LNCAP (cell line): ENCODE data around the gene ALAS2.

Source experiments
- TF ChIP-seq, protein P1 (sequence below): fragments of 450-650 bp; IDR thresholded peaks from 2 replicates; pipeline ENCODE4 v1.5.1; 2017; ENCODE audit warnings: mild to moderate bottlenecking

ALAS2 gene

GRCh38 chrX:55039471-55039870, 8.7 kb upstream of the ALAS2 start:
- TF ChIP-seq, protein P1, sequence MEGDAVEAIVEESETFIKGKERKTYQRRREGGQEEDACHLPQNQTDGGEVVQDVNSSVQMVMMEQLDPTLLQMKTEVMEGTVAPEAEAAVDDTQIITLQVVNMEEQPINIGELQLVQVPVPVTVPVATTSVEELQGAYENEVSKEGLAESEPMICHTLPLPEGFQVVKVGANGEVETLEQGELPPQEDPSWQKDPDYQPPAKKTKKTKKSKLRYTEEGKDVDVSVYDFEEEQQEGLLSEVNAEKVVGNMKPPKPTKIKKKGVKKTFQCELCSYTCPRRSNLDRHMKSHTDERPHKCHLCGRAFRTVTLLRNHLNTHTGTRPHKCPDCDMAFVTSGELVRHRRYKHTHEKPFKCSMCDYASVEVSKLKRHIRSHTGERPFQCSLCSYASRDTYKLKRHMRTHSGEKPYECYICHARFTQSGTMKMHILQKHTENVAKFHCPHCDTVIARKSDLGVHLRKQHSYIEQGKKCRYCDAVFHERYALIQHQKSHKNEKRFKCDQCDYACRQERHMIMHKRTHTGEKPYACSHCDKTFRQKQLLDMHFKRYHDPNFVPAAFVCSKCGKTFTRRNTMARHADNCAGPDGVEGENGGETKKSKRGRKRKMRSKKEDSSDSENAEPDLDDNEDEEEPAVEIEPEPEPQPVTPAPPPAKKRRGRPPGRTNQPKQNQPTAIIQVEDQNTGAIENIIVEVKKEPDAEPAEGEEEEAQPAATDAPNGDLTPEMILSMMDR, result no peak

- TF ChIP-seq, protein P1, result no peak
Observed at GRCh38 chrX:55033429-55033828, 2.7 kb upstream of the ALAS2 start.

DNA sequence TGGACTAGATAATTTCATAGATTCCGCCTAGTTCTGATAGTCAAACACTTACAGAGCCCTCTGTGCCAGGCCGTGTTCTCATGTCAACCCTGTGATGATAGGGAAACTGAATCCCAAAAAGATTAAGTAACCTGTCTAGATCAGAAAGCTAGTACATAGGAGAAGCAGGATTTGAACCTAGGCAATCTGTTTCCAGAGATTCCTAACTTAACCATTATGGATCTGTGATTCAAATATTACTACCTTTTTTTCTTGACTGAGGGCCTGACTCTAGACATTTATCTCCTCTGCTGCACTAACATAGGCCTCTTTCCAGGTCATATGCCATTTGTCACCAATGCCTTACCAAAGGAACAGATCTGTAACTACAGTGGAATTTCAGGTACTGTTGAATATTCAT, 1.5 kb downstream of the ALAS2 start:
- TF ChIP-seq, protein P1, result no peak

- TF ChIP-seq, protein P1, result no peak
Observed at GRCh38 chrX:55028611-55029010, 2.2 kb downstream of the ALAS2 start.

DNA sequence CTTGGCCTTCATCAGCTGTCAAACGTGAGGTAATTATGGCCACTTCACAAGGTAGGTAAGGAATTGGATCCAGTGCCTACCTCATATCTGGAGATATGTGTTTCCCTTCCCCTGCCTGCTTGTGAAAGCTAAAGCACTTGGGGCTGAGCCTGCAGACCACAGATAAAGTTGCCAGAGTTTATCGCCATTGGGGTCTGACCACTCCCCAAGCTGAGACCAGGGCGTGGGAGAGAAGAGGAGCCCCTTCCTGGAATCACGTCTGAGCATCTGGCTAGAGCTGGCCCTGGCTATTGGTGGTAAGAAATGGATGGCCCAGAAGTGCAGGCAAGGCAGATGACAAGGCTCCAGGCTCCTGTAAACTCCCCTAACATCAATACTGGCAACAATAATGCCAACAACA, 2.7 kb downstream of the ALAS2 start:
- TF ChIP-seq, protein P1, result no peak

DNA sequence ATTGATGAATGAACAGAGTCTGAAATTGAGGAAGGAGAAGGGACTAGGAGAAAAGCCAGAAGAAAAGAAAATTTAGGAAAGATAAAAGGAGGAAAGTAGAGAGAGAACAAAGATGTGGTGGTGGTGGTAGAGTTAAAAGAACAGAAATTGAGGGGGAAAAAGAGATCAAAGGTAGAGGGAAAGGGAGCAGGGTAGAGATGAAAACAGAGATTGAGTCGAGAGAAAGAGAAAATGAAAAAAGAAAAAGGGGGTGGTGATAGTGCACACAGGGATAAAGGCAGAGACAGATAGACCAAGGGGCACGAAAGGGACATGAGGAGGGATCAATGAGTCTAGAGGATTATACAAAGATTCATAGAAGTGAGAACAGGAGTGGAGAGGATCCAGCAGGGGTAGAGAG, 3.9 kb downstream of the ALAS2 start:
- TF ChIP-seq, protein P1, result no peak

DNA sequence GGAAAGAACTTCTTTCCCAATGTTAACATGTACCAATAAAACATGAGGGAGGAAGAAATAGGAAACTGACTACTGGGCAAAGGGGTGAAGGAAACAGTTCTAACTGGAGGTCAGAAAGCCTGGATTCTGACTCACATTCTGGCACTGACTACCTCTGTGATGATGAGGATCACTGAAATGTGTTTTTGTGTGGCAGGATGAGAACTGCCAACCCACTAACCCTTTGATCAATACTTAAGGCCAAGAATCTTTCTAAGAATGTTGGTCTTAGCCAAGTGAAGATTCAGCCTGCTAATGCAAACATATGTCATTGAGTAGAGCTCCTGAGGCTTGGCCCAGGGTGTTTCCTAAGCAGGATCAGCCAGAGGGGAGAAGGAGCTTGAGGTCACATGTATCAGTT, 4.6 kb downstream of the ALAS2 start:
- TF ChIP-seq, protein P1, result no peak

- TF ChIP-seq, protein P1, result no peak
Observed at GRCh38 chrX:55014897-55015299, 15.9 kb downstream of the ALAS2 start.
